Endodermal cell (in vitro differentiated cells): ENCODE data around the gene TIMP4. TPM values are rescaled to one million over a fixed set of nuclear protein-coding genes. Genes with fewer than 3 reads are reported as not detected.
A peak's percentile ranks its signal among the peaks of the same experiment; 100 is the strongest.

Experiments used
- DNase-seq: peaks from one replicate; pipeline ENCODE4 v3.0.0-alpha.2; 2017
- H3K27ac ChIP-seq: 2 replicates; pipeline ENCODE4 v1.5.1; 2013; ENCODE audit warnings: mild to moderate bottlenecking, low read depth, low read length, moderate library complexity
- H3K27me3 ChIP-seq: 2 replicates; pipeline ENCODE4 v1.6.1; 2013; ENCODE audit warnings: mild to moderate bottlenecking, low read length, moderate library complexity; ENCODE audit not compliant: insufficient read depth, control insufficient read depth, poor library complexity, severe bottlenecking
- H3K36me3 ChIP-seq: 2 replicates; pipeline ENCODE4 v1.7.0; 2013; ENCODE audit warnings: mild to moderate bottlenecking, low read length, moderate library complexity; ENCODE audit not compliant: control insufficient read depth, insufficient read depth
- H3K4me1 ChIP-seq: one replicate; pipeline ENCODE4 v1.7.0; 2013; ENCODE audit warnings: low read length; ENCODE audit not compliant: control insufficient read depth, insufficient read depth
- H3K4me3 ChIP-seq: 2 replicates; pipeline ENCODE4 v1.5.1; 2013; ENCODE audit warnings: mild to moderate bottlenecking, low read length, moderate library complexity
- H3K9ac ChIP-seq: 2 replicates; pipeline ENCODE4 v1.6.1; 2013; ENCODE audit warnings: mild to moderate bottlenecking, low read length, moderate library complexity; ENCODE audit not compliant: poor library complexity, severe bottlenecking; ENCODE audit errors: extremely low read depth
- H3K9me3 ChIP-seq: 2 replicates; pipeline ENCODE4 v1.6.1; 2013; ENCODE audit warnings: mild to moderate bottlenecking, low read length, moderate library complexity; ENCODE audit not compliant: control insufficient read depth
- H3K27ac Mint-ChIP-seq: 2 replicates; pipeline ENCODE4 v1.8.0; 2020; ENCODE audit warnings: mixed read lengths
- H3K27me3 Mint-ChIP-seq: 2 replicates; pipeline ENCODE4 v1.8.0; 2021; ENCODE audit warnings: mild to moderate bottlenecking, mixed read lengths; ENCODE audit not compliant: insufficient read depth
- H3K36me3 Mint-ChIP-seq: 2 replicates; pipeline ENCODE4 v1.8.0; 2020; ENCODE audit warnings: low read depth, mixed read lengths
- H3K4me1 Mint-ChIP-seq: 2 replicates; pipeline ENCODE4 v1.8.0; 2020; ENCODE audit warnings: mixed read lengths
- H3K4me3 Mint-ChIP-seq: 2 replicates; pipeline ENCODE4 v1.8.0; 2020; ENCODE audit warnings: mild to moderate bottlenecking, moderate library complexity, mixed read lengths
- H3K9me3 Mint-ChIP-seq: 2 replicates; pipeline ENCODE4 v1.8.0; 2020; ENCODE audit warnings: mild to moderate bottlenecking, mixed read lengths
- CTCF ChIP-seq: fragments of 200-600 bp; sonication (generic); conservative IDR thresholded peaks from 2 replicates; pipeline ENCODE4 v1.5.0; 2021; ENCODE audit warnings: antibody characterized with exemption, mild to moderate bottlenecking
- WGBS, 2 experiments: methylation state at CpG; one replicate each; pipeline versions ENCODE4 v1.1.5 to v1.1.7; 2013; ENCODE audit warnings: missing lambda C conversion rate in 2 of 2, mixed read lengths in 1 of 2; ENCODE audit not compliant: insufficient coverage in 1 of 2, insufficient read length in 1 of 2; 5-methylcytosine and 5-hydroxymethylcytosine counted together
- total RNA-seq, 2 donors: library from RNA; stranded (reverse); fragmentation: NEBNext Ultra II Directional in 1 of 2; extraction: Animal tissue kit (Norgen Biotek cat#: 25700) in 1 of 2; gene quantifications; 2 replicates in 1 of 2; 3 replicates in 1 of 2; pipeline ENCODE4 v1.2.1, GENCODE V29; 2021

The TIMP4 gene
- total RNA-seq, 2 donors from 2014 or later = 4.4 TPM; not detected in 1

DNA sequence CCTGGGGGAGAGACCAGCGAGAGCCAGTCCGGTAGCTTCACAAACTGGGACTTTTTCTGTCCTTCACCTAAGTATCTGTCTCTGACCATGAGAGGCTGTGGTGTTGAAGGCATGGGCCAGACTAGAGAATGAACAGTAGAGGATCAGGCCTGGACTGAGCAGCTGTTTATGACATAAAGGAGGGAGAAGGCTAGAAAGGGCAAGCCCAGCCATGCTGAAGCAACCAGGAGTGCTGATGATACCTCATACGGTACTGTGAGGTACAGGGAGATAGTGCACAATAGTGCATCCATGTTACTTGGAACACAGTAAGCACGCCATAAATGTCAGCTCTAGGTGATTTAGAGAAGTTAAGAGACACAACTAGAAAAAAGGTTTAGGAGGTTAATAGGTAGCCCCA lies 22.6 kb upstream of the TIMP4 start:
- Mint-ChIP-seq H3K9me3 (no peaks in the 10 kb centered on the region), H3K27me3 (no peaks in the 10 kb centered on the region), H3K4me3 (no peak overlapping the region), H3K36me3 (no peaks in the 10 kb centered on the region), H3K27ac (peak overlapping the region; percentile 8), H3K4me1 (no peaks in the 10 kb centered on the region)
- DNase-seq = no peak
- H3K9me3 ChIP-seq = no peaks in the 10 kb centered on the region
- H3K27ac ChIP-seq = no peak overlapping the region
- TF ChIP-seq CTCF = no peak
- H3K36me3 ChIP-seq = no peaks in the 10 kb centered on the region
- H3K9ac ChIP-seq = no peak overlapping the region
- no peaks in the 10 kb centered on the region for H3K4me1 ChIP-seq
- 91 to 100% methylated on average over 4 of the region's 4 CpGs for WGBS, 2 experiments
- H3K27me3 ChIP-seq = no peaks in the 10 kb centered on the region
- no peak overlapping the region for H3K4me3 ChIP-seq

GRCh38 chr3:12180631-12181030 lies 21.9 kb upstream of the TIMP4 start:
- DNase-seq = peak; percentile 31
- H3K27ac ChIP-seq = no peak overlapping the region
- H3K9me3 Mint-ChIP-seq = no peaks in the 10 kb centered on the region
- H3K27me3 ChIP-seq = no peaks in the 10 kb centered on the region
- H3K36me3 ChIP-seq = no peaks in the 10 kb centered on the region
- H3K4me1 Mint-ChIP-seq = no peaks in the 10 kb centered on the region
- no peaks in the 10 kb centered on the region for H3K36me3 Mint-ChIP-seq
- no peak overlapping the region for H3K4me3 ChIP-seq
- H3K9ac ChIP-seq = no peak overlapping the region
- no peak for TF ChIP-seq CTCF
- H3K4me1 ChIP-seq = no peaks in the 10 kb centered on the region
- no peak overlapping the region for H3K27ac Mint-ChIP-seq
- WGBS, 2 experiments = 89 to 90% methylated on average over 5 of the region's 5 CpGs
- H3K4me3 Mint-ChIP-seq = no peak overlapping the region
- H3K27me3 Mint-ChIP-seq = no peaks in the 10 kb centered on the region
- no peaks in the 10 kb centered on the region for H3K9me3 ChIP-seq

DNA sequence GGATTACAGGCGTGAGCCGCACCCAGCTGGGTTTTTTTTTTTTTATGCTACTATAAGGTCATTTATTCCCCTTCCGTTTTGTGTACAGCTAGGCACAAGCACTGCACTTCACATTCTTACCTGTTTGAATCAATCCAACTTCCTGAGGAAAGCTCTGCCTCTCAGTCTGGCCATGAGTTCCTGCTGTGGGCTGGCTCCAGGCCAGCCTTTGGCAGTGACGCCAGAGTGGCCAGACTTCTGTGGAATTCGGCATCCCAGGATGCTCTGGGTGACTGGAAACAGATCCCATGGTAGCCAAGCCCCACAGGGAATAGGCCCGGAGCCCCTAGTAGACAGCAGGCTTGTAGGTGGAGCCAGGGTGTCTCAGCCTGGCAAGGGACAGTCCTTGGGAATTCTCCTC lies 21.5 kb upstream of the TIMP4 start:
- no peaks in the 10 kb centered on the region for H3K36me3 ChIP-seq
- no peak overlapping the region for H3K27ac ChIP-seq
- H3K4me3 ChIP-seq = no peak overlapping the region
- no peaks in the 10 kb centered on the region for H3K4me1 ChIP-seq
- H3K4me3 Mint-ChIP-seq = no peak overlapping the region
- H3K36me3 Mint-ChIP-seq = no peaks in the 10 kb centered on the region
- H3K27me3 ChIP-seq = no peaks in the 10 kb centered on the region
- no peak overlapping the region for H3K9ac ChIP-seq
- TF ChIP-seq CTCF = no peak
- DNase-seq = no peak
- H3K9me3 Mint-ChIP-seq = no peaks in the 10 kb centered on the region
- H3K27me3 Mint-ChIP-seq = no peaks in the 10 kb centered on the region
- 80 to 87% methylated on average over 2 to 6 of the region's 6 CpGs for WGBS, 2 experiments
- H3K27ac Mint-ChIP-seq = no peak overlapping the region
- H3K9me3 ChIP-seq = no peaks in the 10 kb centered on the region
- no peaks in the 10 kb centered on the region for H3K4me1 Mint-ChIP-seq
